ENCODE results near the gene WNT7B. TPM values are rescaled to one million over a fixed set of nuclear protein-coding genes. Genes with fewer than 3 reads are reported as not detected.

Gene WNT7B
- total RNA-seq: not detected
- long read RNA-seq: 0 reads

DNA sequence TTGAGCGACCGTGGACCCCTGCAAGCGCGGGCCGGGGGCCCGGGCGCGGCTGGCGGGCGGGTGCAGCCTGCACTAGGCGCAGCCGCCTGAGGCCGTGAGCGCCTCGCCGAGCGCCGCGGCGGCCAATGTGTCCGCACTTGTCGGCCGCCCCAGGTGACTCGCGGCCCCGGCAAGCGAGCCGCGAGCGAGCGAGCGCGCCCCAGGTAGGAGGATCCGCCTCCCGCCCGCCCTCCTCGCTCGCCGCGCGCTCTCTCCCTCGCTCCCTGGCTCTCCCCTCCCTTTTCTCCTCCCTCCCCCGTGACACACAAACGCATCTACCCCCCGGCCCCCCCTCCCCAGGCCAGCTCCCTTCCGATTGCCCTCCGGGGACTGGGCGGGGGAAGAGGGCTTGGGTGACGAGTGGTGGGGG, at the start of gene WNT7B:
Gene WNT7B, minus strand, starts transcription at position 160 of the 409 bp plus-strand sequence. CDS start 408 bp downstream, outside the sequence.
- no peak for DNase-seq (ENCODE audit: low spot score)

DNA sequence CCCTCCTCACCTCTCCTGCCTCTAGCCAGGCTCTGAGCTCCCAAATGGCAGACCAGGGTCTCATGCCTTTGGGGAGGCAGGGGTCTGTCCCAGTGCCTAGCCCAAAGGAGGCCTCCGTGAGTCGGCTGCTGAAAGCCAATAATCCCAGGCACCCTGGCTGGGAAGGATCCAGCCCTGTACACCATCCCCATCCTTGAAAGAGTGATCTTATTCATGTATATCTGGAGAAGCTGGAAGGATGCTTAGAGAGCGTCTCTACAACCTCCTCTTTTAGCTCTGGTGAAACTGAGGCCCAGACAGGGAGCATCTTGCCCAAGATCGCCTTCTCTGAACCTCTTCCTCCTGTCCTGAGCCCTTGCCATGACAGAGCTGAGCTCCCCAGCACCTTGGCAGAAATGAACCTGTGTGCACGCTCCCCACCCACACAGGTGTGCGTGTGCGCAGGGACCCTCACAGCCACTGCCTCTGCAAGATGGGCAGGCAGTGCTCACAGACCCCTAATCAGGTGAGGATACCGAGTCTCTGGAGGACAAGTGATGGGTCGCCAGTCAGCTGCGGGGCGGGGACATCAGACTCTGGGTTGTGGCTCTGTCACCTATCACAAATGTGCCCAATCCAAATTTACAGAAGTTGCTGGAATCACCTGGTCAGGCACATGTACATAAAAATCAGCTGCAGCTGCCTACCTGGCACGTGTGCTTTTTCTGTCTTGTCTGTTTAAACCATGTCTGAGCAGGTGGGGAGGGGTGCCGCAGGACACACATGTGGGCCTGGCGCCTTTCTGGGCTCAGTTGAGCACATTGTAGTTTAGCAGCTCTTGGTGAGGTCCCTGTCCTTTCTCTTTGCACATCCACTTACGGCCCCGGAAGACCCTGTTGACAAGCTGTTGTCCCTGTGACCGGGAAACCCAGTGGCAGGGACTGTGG, 49.3 kb upstream of the WNT7B start:
- peak; percentile 83 for DNase-seq (ENCODE audit: low spot score)

DNA sequence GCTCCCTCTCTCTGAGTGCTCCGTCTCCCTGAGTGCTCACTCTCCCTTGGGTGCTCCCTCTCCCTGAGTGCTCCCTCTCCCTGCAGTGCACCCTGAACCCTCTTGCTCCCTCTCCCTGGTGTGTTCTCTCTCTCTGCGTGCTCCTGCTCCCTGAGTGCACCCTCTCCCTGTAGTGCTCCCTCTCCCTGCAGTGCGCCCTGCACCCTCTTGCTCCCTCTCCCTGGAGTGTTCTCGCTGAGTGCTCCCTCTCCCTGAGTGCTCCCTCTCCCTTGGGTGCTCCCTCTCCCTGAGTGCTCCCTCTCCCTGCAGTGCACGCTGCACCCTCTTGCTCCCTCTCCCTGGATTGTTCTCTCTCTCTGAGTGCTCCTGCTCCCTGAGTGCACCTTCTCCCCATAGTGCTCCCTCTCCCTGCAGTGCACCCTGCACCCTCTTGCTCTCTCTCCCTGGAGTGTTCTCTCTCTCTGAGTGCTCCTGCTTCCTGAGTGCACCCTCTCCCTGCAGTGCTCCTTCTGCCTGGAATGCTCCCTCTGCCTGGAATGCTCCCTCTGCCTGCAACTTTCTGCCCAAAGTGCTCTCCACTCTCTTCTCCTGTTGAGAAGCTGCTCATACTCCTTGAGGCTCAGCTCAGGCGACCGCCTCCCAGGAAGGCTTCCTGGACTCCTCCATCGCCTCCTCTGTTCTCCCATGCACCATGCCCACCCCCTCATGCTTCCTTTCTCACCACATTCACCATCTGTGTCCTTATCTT, 48.4 kb upstream of the WNT7B start:
- DNase-seq (ENCODE audit: low spot score): peak; percentile 47

DNA sequence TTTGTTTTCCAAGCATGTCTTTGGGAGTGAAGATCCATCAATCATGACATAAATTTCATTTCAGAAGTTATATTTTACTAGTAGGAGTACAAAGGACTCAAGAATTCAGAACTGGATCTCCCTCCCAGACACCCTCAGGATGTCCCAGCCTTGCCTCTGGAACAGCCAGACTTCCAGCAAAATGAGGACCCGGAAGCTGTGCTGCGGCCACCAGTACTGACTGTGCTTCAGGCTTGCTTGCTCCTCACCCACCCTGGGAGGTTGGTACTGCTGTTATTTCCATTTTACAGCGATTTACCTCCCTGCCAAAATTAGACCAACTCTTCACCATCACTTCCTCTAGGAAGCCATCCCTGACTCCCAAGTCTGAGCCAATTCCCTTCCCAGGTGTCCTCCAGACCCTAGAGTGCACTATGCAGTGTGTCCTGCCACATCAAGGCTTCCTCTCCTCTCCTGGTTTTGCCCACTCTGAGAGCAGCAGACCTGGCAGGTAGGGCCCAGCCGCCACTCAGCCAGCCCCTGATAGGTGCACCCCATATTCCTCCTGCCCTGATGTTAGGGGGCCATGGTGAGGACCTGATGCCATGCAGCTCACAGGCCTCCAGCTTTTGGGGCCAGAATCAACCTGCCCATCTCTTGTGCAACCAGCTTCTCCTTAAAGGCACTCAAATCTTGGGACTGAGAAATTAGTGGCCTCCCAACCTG, 47.3 kb upstream of the WNT7B start:
- peak; percentile 86 for DNase-seq (ENCODE audit: low spot score)

DNA sequence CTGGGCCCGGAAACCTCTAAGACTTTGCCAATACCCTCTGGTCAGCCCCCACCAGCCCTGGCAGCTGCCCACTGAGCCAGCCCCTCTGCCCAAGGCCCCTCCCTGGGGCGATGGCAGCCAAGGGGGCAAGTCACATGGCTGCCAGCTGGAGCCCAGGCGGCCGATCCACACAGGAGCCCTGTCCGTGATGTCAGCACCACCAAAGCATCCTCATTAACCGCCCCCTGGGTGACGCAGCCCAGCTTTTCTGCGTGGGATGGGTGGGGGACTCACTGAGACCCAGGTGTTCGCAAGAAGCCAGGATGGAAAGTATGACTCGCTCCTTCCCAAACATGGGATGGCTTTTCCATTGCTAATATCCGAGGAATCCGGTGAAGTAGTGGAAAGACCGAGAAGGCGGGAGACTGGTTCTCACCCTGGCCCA, 46.6 kb upstream of the WNT7B start:
- peak; percentile 60 for DNase-seq (ENCODE audit: low spot score)

DNA sequence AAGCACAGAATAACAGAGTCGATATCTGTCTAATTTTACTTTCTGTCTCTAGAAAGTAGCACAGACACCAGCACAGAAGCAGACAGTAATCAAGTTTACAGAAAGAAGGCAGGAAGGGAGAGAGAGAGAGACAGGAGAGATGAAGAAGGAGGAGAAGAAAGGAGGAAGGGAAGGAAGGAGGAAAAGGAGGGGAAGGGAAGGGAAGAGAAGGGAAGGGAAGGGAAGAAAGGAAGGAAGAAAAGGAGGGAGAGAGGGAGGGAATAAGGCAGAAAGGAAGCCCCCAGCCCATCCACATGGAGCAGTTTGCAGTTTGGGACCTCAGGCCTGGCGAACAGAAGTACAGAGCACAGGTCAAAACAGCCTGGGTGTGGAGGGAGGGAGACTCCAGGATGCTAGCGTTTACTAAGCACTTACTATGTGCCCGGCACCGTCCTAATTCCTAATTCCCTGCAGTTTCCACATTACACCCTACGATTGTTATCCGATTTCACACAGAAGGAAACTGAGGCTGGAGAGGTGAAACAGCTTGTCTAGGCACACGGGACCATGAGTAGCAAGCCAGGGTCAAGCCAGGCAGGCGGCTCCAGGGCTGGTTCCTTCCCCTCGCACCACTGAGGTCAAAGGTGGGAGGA, 46.0 kb upstream of the WNT7B start:
- peak; percentile 73 for DNase-seq (ENCODE audit: low spot score)

DNA sequence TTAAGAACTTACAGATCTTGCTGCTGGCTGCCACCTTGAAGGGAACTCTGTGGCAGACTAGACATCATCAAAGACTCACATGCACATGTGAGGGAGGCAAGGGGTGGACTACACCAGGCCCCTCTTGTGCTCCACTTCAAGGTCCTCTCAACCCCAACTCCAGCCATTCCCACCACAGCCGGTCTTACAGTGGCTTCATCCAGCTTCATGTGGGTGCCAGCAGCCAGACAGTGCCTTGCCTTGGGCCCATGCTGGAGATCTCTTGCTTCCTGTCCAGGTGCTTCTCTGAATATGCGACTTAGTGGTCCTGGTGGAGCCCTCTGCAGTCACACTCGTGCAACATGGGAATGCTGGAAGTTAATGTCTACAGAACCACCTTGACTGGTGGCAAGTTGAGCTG, 44.6 kb upstream of the WNT7B start:
- DNase-seq (ENCODE audit: low spot score): peak; percentile 59

DNA sequence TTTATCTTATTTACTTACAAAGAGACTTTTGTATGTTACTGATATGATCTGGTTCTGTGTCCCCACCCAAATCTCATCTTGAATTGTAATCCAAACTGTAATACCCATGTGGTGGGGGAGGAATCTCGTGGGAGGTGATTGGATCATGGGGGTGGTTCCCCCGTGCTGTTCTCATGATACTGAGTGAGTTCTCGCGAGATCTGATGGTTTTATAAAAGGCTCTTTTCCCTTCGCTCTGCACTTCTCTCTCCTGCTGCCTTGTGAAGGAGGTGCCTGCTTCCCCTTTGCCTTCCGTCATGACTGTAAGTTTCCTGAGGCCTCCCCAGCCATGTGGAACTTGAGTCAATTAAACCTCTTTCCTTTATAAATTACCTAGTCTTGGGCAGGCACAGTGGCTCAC, 42.4 kb upstream of the WNT7B start:
- peak; percentile 28 for DNase-seq (ENCODE audit: low spot score)

DNA sequence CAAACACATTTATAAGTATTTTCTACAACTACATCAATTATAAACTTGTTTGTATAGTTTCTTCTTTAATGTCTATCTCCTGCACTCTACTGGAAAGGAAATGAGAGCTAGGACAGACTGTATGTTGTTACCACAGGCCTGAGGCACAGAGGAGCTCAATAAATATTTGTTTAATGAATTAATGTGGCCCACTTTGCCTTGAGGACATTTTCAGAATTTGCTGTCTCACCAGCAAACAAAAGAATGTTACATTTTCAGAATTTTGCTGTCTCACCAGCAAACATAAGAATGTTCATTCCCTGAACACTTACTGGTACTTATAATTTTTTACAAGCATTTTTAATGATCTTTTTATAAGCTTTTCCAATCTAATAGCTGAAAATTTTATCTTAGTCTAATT, 41.9 kb upstream of the WNT7B start:
- DNase-seq (ENCODE audit: low spot score): no peak

DNA sequence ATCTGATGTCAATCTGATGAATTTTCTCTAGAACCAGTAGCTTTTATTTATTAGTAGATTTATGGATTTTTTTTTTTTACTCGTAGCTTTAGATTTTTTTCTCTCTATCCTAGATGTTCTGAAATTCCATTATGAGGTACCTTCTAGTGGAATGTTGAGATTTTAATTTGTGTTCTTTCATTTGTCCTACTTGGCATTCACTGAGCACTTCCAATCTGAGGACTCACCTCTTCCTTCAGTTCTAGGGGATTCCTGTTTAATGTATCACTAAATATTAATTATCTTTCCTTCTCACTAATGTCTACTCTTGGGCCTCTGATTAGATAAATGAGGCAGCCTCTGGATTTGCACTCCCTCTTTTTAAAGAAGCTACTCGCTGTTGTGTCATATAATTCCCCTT, 40.2 kb upstream of the WNT7B start:
- no peak for DNase-seq (ENCODE audit: low spot score)

DNA sequence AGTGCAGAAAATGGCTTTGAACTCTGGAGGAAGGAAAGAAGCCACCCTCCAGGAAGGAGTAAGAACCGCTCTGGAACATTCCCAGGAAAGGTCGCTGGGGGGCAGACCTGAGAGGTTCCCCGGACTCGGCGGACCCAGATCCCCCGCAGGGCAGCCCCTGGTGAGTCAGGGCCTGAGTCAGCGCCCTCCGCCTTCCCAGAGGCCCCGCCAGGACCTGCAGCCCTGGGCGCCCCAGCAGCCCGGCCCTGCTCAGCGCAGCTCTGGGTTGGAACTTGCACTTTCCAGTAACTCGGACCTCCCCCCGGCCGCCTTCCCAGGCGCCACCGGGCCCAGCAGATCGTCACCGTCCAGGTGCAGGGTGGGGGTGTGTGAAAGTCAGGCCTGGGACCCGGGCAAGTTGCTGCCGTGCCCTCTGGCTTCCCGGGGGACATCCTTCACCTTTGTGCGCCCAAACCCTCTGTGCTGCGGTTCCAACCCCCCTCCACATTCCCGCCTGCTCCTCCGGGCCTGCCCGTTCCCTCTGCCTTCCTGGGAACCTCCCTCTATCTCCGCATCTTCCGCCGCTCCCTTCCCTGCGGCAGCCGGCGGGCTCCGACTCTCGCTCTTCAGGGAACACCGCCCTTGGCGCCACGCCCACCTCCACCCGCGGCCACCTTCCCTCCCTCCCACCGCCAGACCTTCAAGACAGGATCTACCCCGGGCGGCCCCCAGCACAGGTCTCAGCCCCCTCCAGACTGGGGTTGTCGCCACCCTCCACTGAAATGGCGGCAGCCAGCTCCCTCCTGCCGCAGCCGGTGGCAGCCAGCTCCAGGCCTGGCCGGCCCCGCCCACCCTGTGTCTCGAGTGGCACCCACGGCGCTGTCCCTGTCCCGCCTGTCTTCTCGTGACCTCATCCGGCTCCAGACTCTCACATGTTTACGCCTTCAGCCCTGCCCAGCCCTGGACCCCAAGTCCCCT, 36.8 kb upstream of the WNT7B start:
- peak; percentile 99 for DNase-seq (ENCODE audit: low spot score)

DNA sequence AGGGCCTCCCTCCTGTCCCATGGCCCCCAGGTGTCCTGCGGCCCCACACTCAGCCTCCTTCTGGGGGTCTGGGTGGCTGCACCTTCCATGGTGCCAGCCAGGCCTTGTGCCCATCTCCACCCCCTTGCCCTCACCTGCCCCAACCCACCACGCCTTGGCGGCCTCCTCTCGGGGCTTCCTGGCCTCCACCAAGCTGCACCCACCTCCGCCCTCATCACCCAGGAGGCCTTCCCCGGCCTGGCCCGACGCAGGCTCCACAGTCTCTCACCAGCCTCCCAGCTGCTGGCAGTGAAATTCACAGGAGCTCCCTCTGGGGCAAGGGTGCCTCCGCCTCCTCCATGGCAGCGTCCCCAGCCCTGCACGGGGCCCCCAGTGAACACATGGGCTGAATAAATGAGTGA, 35.9 kb upstream of the WNT7B start:
- peak; percentile 90 for DNase-seq (ENCODE audit: low spot score)

DNA sequence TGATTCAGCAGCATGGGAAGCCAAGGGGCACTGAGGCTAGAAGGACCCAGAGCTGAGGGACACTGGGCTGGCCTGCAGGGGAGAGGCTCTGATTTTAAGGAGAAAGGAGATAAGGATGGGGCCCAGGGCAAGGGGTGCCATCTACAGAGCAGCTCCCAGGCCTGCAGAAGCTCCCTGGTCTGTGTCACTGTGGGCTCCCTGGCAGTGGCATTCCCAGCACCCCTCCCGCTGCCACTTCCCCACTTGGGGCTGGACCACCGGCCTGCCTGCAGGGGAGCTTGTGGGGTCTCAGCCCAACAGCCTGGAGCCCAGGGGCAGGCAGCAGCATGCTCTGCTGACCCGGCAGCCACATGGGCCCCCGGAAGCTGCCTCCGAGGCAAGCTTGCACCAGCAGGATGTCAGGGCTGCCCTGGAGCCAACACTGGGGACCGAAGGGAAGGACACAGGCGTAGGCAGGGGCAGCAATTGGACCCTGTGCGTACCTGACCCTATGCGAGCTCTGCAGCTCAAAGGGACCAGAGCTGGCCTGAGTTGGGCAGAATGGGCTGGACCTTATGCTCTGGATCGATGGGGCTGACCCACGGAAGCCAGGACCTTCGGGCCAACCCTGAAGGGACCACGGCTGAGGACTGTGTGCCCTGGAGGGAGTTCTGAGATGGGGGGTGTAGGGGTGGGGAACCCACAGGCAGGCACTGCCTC, 35.4 kb upstream of the WNT7B start:
- peak; percentile 73 for DNase-seq (ENCODE audit: low spot score)

DNA sequence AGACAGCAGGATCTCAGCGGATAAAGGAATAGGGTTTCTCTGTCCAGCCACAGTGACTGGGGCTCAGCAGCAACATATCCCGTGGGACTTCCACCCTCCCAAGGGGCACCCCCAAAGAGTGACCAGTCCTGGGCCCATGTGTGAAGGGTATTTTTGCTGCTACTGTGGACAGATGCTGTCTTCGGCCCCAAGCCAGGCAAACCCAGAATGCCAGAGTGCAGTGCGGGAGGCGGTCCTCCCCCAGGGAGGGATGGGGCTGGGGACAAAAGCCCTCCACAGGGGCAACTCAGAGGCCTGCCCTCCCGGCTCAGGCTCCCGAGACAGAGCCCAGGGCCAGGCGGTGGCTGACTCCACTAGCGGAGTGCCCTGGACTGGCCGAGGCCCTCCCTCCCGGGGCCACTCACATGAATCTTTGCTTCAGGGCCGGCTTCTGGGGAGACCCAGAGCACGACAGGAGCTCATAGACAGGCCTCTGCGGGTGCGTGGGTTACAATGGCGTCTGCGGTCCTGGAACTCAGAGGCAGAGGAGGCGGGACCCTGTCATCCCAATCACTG, 34.7 kb upstream of the WNT7B start:
- peak; percentile 87 for DNase-seq (ENCODE audit: low spot score)

DNA sequence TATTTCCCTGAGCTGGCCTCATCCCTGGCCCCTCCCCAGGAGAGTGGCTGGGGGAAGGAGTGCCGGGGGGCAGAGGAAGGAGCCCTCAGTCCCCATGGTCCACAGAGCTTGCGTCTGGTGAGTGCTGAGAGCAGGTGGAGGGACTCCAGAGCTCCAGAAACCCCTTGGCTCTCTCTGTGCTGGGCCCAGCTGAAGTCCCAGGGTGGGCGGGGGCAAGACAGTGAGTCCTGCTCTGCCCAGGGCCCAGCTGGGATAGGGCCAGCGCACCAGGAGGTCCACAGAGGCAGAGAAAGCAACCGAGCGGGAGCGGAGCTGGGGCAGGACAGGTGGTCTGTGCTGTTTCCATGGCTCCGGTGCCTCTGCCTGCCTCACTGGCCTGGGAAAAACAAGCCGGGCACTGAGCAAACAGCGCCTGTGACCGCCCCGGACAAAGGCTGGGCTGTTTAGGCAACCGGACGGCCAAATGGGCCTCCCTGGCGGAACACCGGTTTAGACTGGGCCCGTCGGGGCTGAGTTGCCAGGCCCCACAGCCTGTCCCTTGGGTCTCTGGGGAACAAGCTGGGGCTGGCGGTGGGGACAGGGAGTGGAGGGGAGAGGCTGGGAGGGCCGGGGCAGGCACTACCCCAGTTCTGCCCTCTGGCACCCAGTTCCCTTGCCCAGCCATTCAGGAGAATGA, 34.1 kb upstream of the WNT7B start:
- peak; percentile 88 for DNase-seq (ENCODE audit: low spot score)

DNA sequence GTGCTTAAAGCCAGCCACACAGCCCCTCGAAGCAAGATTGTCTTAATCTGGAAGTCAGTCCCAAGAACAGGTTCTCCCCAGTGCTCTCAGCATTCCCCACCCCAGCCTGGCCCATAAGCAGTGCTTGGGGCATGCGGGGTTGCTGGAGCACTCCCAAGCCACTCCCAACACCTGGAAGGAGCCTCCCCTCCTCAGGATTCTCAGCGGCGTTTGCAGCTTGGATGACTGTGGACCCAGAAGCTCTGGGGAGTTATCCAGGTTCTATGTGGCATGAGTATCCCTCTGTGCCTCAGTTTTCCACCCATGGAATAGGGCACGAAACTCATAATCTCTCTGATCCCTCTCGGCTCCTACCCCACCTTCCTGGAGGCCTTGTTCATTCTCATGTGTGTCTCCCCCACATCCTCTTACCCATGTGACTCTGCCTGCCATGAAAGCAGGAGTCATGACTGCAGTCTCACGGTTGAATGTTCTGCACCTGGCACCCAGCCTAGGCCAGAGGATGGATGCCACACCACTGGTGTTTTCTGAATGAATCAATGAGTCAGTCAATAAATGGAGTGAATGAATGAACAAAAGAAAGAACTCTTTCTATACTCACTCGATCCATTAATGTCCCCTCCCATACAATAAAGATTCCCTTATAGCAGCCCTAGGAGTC, 33.4 kb upstream of the WNT7B start:
- peak; percentile 69 for DNase-seq (ENCODE audit: low spot score)

DNA sequence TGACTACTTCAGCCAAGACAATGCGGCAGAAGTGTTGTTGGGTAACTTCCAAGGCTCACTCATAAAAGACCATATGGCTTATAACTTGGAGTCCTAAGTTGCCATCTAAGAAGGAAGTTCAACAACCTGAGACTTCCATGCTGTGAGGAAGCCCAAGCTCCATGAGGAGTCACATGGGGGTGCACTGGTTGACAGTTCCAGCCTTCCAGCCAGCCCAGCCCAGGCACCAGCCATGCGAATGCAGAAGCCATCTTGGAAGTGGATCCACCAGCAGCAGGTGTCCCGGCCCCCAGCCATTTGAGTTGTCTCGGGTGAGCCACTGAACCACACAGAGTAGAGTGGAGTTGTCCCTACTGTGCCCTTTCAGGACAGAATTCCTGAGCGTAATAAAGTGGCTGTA, 32.8 kb upstream of the WNT7B start:
- no peak for DNase-seq (ENCODE audit: low spot score)

All from mesenteric fat pad (tissue), 1 donor.